A673 (cell line): ENCODE measurements around the gene ANAPC10.

Experiments used
- EZH2 ChIP-seq: fragments of 200-600 bp; sonication (generic); IDR thresholded peaks from 2 replicates; pipeline ENCODE4 v1.6.1; 2017; ENCODE audit warnings: borderline replicate concordance, low read depth, mild to moderate bottlenecking, mixed read lengths, antibody characterized with exemption, low read length; ENCODE audit not compliant: poor library complexity, severe bottlenecking
- TF ChIP-seq, protein P1 (sequence below): fragments of 300-800, 200-600 bp; sonication (generic); conservative IDR thresholded peaks from 2 replicates; pipeline ENCODE4 v1.5.1; 2017; ENCODE audit warnings: low read depth, mild to moderate bottlenecking, antibody characterized with exemption, low read length, moderate library complexity, mixed read lengths

DNA sequence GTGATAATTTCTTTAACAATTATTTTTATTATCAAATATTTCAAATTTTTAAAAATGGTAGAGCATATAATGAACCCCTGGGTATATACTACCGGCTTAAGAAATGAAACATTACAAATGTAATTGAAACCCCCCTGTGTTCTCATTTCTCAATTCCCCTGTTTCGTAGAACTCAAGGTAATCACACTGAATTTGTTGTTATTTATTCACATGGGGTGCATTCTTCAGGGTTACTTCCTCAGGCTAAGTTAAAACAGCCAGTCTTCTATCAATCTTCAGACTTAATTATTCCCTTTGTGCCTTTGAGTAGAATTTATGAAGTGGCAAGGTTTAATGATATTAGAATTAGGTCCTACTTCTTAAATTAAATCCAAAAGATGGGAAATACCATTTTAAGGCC lies 128.2 kb downstream of the ANAPC10 start:
- TF ChIP-seq, protein P1, sequence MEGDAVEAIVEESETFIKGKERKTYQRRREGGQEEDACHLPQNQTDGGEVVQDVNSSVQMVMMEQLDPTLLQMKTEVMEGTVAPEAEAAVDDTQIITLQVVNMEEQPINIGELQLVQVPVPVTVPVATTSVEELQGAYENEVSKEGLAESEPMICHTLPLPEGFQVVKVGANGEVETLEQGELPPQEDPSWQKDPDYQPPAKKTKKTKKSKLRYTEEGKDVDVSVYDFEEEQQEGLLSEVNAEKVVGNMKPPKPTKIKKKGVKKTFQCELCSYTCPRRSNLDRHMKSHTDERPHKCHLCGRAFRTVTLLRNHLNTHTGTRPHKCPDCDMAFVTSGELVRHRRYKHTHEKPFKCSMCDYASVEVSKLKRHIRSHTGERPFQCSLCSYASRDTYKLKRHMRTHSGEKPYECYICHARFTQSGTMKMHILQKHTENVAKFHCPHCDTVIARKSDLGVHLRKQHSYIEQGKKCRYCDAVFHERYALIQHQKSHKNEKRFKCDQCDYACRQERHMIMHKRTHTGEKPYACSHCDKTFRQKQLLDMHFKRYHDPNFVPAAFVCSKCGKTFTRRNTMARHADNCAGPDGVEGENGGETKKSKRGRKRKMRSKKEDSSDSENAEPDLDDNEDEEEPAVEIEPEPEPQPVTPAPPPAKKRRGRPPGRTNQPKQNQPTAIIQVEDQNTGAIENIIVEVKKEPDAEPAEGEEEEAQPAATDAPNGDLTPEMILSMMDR = no peak
- TF ChIP-seq EZH2 = no peak
